H9 (cell line): ENCODE data around the gene LRPAP1. TPM values are rescaled to one million over a fixed set of nuclear protein-coding genes. Genes with fewer than 3 reads are reported as not detected.

Experiments used
- DNase-seq: peaks from one replicate; pipeline ENCODE4 v3.0.0-alpha.2; 2017
- H2AFZ ChIP-seq: one replicate; pipeline ENCODE4 v1.6.1; 2013; ENCODE audit warnings: mild to moderate bottlenecking, low read length, control low read depth, moderate library complexity
- H2AK5ac ChIP-seq: 2 replicates; pipeline ENCODE4 v1.6.1; 2013; ENCODE audit warnings: low read length, control low read depth, mixed read lengths; ENCODE audit not compliant: insufficient read length
- H2BK120ac ChIP-seq: one replicate; pipeline ENCODE4 v1.6.1; 2013; ENCODE audit warnings: low read depth, mild to moderate bottlenecking, low read length, control low read depth, inconsistent platforms; ENCODE audit not compliant: poor library complexity, severe bottlenecking
- H2BK12ac ChIP-seq: 2 replicates; pipeline ENCODE4 v1.6.1; 2013; ENCODE audit warnings: low read length, control low read depth, mixed read lengths, low read depth; ENCODE audit not compliant: insufficient read length
- H2BK15ac ChIP-seq: 2 replicates; pipeline ENCODE4 v1.6.1; 2013; ENCODE audit warnings: low read depth, low read length, control low read depth
- H2BK20ac ChIP-seq: one replicate; pipeline ENCODE4 v1.6.1; 2013; ENCODE audit warnings: low read depth, mild to moderate bottlenecking, low read length, control low read depth, inconsistent platforms; ENCODE audit not compliant: poor library complexity, severe bottlenecking
- H2BK5ac ChIP-seq: 2 replicates; pipeline ENCODE4 v1.6.1; 2013; ENCODE audit warnings: low read length, control low read depth, mixed read lengths; ENCODE audit not compliant: insufficient read length
- H3K14ac ChIP-seq: 2 replicates; pipeline ENCODE4 v1.6.1; 2013; ENCODE audit warnings: low read length, control low read depth; ENCODE audit not compliant: insufficient read depth
- H3K18ac ChIP-seq: 2 replicates; pipeline ENCODE4 v1.6.1; 2013; ENCODE audit warnings: low read depth, mild to moderate bottlenecking, mixed read lengths, low read length, control low read depth; ENCODE audit not compliant: insufficient read length
- H3K23ac ChIP-seq: 2 replicates; pipeline ENCODE4 v1.6.1; 2013; ENCODE audit warnings: low read length, control low read depth, mixed read lengths, low read depth; ENCODE audit not compliant: insufficient read length
- H3K23me2 ChIP-seq: 2 replicates; pipeline ENCODE4 v1.6.1; 2013; ENCODE audit warnings: low read depth, mild to moderate bottlenecking, mixed read lengths, low read length, control low read depth; ENCODE audit not compliant: insufficient read length, poor library complexity, severe bottlenecking
- H3K27ac ChIP-seq: 2 replicates; pipeline ENCODE4 v1.5.1; 2013; ENCODE audit warnings: low read length, control low read depth, mixed read lengths, low read depth; ENCODE audit not compliant: insufficient read length
- H3K27me3 ChIP-seq: 2 replicates; pipeline ENCODE4 v1.6.1; 2013; ENCODE audit warnings: low read length, control low read depth, inconsistent platforms; ENCODE audit not compliant: insufficient read depth
- H3K4ac ChIP-seq: 2 replicates; pipeline ENCODE4 v1.6.1; 2013; ENCODE audit warnings: low read depth, mild to moderate bottlenecking, control low read depth, inconsistent platforms, low read length, moderate library complexity
- H3K4me1 ChIP-seq: 2 replicates; pipeline ENCODE4 v1.6.1; 2013; ENCODE audit warnings: low read length, control low read depth, inconsistent platforms; ENCODE audit not compliant: insufficient read depth
- H3K4me2 ChIP-seq: 2 replicates; pipeline ENCODE4 v1.6.1; 2013; ENCODE audit warnings: low read length, control low read depth, mixed read lengths; ENCODE audit not compliant: insufficient read length, insufficient read depth
- H3K56ac ChIP-seq: 2 replicates; pipeline ENCODE4 v1.6.1; 2013; ENCODE audit warnings: low read depth, mild to moderate bottlenecking, mixed read lengths, low read length, control low read depth; ENCODE audit not compliant: insufficient read length
- H3K79me1 ChIP-seq: 2 replicates; pipeline ENCODE4 v1.6.1; 2013; ENCODE audit warnings: low read depth, mild to moderate bottlenecking, moderate library complexity, low read length, control low read depth, inconsistent platforms; ENCODE audit not compliant: insufficient read depth, poor library complexity, severe bottlenecking
- H3K79me2 ChIP-seq: 2 replicates; pipeline ENCODE4 v1.6.1; 2013; ENCODE audit warnings: low read length, control low read depth, inconsistent platforms; ENCODE audit not compliant: insufficient read depth
- H3K9ac ChIP-seq: 2 replicates; pipeline ENCODE4 v1.6.1; 2013; ENCODE audit warnings: low read length, control low read depth, mixed read lengths; ENCODE audit not compliant: insufficient read length; ENCODE audit errors: extremely low read depth
- H3K9me3 ChIP-seq: one replicate; pipeline ENCODE4 v1.6.1; 2013; ENCODE audit warnings: low read depth, low read length, inconsistent platforms; ENCODE audit not compliant: control insufficient read depth
- H3T11ph ChIP-seq: one replicate; pipeline ENCODE4 v1.6.1; 2013; ENCODE audit warnings: mild to moderate bottlenecking, low read length, control low read depth, inconsistent platforms
- H4K20me1 ChIP-seq: one replicate; pipeline ENCODE4 v1.6.1; 2013; ENCODE audit not compliant: control insufficient read depth, insufficient read length, insufficient read depth
- H4K5ac ChIP-seq: 2 replicates; pipeline ENCODE4 v1.6.1; 2013; ENCODE audit warnings: low read depth, mild to moderate bottlenecking, mixed read lengths, low read length, control low read depth; ENCODE audit not compliant: insufficient read length
- H4K8ac ChIP-seq: replicated peaks from 2 replicates; pipeline ENCODE4 v1.6.1; 2013; ENCODE audit warnings: low read length, control low read depth, mixed read lengths, low read depth; ENCODE audit not compliant: insufficient read length
- H4K91ac ChIP-seq: 2 replicates; pipeline ENCODE4 v1.6.1; 2013; ENCODE audit warnings: low read depth, mild to moderate bottlenecking, moderate library complexity, mixed read lengths, low read length, control low read depth; ENCODE audit not compliant: insufficient read length
- H3K27ac Mint-ChIP-seq, 3 experiments: 2 replicates in 2 of 3; 3 replicates in 1 of 3; pipeline ENCODE4 v1.8.0; 2020 to 2021; ENCODE audit warnings: mixed read lengths in 3 of 3, mild to moderate bottlenecking in 1 of 3, moderate library complexity in 1 of 3
- H3K27me3 Mint-ChIP-seq: 2 replicates; pipeline ENCODE4 v1.8.0; 2021; ENCODE audit warnings: low read depth, mild to moderate bottlenecking, moderate library complexity, mixed read lengths
- H3K36me3 Mint-ChIP-seq, 3 experiments: 2 replicates in 2 of 3; 3 replicates in 1 of 3; pipeline ENCODE4 v1.8.0; 2020 to 2021; ENCODE audit warnings: low read depth in 3 of 3, mixed read lengths in 3 of 3; ENCODE audit not compliant: insufficient read depth in 1 of 3
- H3K4me1 Mint-ChIP-seq, 2 experiments: 2 replicates each; pipeline ENCODE4 v1.8.0; 2020; ENCODE audit warnings: mixed read lengths in 2 of 2
- H3K4me3 Mint-ChIP-seq, 2 experiments: 2 replicates in 1 of 2; 3 replicates in 1 of 2; pipeline ENCODE4 v1.8.0; 2020 to 2021; ENCODE audit warnings: mild to moderate bottlenecking in 2 of 2, mixed read lengths in 2 of 2, moderate library complexity in 1 of 2
- H3K9me3 Mint-ChIP-seq, 2 experiments: 2 replicates in 1 of 2; 3 replicates in 1 of 2; pipeline ENCODE4 v1.8.0; 2020; ENCODE audit warnings: mild to moderate bottlenecking in 2 of 2, mixed read lengths in 2 of 2, moderate library complexity in 1 of 2
- CTCF ChIP-seq: fragments of 200-600 bp; sonication (generic); conservative IDR thresholded peaks from 3 replicates; pipeline ENCODE4 v1.8.0; 2021; ENCODE audit warnings: antibody characterized with exemption, mild to moderate bottlenecking
- WGBS: extraction: QIAGEN DNeasy Blood & Tissue Kit; methylation state at CpG from one replicate; pipeline ENCODE4 v1.1.7; 2013; ENCODE audit warnings: missing lambda C conversion rate, low lambda C conversion rate, mixed read lengths; ENCODE audit not compliant: insufficient read length; ENCODE audit errors: extremely low coverage; 5-methylcytosine and 5-hydroxymethylcytosine counted together
- total RNA-seq: library from RNA; stranded (reverse); gene quantifications from 2 replicates; pipeline ENCODE4 v1.2.1, GENCODE V29; 2021

Gene LRPAP1
- total RNA-seq, 1 experiment from 2014 or later: 85.9 TPM

GRCh38 chr4:3516836-3517730 is 15.1 kb downstream of the LRPAP1 start:
- Histone ChIP-seq H2AK5ac (no peak overlapping the region), H3K4me1 (no peaks in the 10 kb centered on the region; the same call in 1 of the 2 replicates), H3K14ac (no peak overlapping the region), H2BK15ac (no peak overlapping the region), H4K8ac (no peak overlapping the region), H3T11ph (no peak overlapping the region), H3K27me3 (no peaks in the 10 kb centered on the region), H3K9me3 (no peaks in the 10 kb centered on the region), H2BK20ac (no peak overlapping the region), H3K79me2 (no peaks in the 10 kb centered on the region), H3K23ac (no peak overlapping the region), H2AFZ (no peak overlapping the region), H3K56ac (no peak overlapping the region), H2BK120ac (no peak overlapping the region), H3K27ac (no peak overlapping the region), H3K23me2 (no peaks in the 10 kb centered on the region), H3K4me2 (no peak overlapping the region), H2BK12ac (no peak overlapping the region), H3K4ac (no peak overlapping the region), H4K20me1 (no peaks in the 10 kb centered on the region), H4K91ac (no peak overlapping the region), H3K9ac (no peak overlapping the region), H2BK5ac (no peak overlapping the region), H3K18ac (no peak overlapping the region), H3K79me1 (no peaks in the 10 kb centered on the region), H4K5ac (no peak overlapping the region)
- Mint-ChIP-seq H3K27ac (no peak overlapping the region), H3K4me3 (no peak overlapping the region), H3K9me3 (no peaks in the 10 kb centered on the region), H3K36me3 (peaks cover 49 to 81% (median 75%) of the 10 kb centered on the region in 3 experiments), H3K4me1 (peaks cover 3 to 7% of the 10 kb centered on the region in 2 experiments), H3K27me3 (no peaks in the 10 kb centered on the region; the same call in 1 of the 2 replicates)
- no CpG with 5 or more reads among the region's 29 CpGs for WGBS
- no peak for TF ChIP-seq CTCF
- DNase-seq: no peak
